ENCODE data around the gene FAM180A. TPM values are rescaled to one million over a fixed set of nuclear protein-coding genes. Genes with fewer than 3 reads are reported as not detected.

FAM180A gene
- total RNA-seq, 1 donor from 2014 or later = not detected

DNA sequence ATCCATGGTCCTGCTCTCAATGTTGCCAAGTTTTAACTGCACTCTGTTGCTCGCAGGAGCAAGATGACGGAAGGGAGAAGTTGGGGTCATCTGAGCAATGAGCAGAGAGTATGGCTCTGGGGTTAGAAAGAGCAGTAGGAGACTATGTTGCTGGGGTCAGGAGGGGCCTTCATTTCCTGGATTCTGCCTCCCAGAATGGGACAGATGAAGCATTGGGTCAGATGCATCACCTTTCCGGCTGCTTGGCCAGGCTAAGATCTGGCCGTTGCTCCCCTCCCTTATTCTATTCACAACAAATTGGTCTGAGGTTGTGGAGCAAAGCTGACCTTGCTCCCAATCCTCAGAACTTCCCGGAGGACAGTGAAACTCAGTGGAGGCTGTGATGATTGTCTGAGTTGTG lies 63.9 kb downstream of the FAM180A start:
- peak in 1 of 2 donors; percentile 41 for DNase-seq (ENCODE audit: low read depth in 2 of 2)

DNA sequence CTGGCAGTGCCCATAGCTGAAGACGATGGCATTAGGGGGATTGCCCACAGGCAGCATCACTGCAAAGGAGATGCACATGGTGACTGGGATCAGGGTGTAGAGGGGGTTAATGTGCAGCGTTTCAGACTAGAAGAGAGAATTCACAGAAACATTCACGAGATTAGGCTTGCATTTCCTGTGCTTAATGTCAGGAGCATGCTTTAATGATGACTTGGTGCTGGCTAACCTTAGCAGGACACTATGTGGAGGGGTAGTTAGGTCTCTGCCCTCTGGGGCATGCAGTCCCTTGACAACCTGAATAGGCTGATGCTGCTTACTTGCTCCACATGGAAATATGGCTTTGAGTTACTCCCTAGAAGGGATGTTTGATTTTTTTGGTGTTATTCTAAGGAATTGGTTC lies 64.5 kb downstream of the FAM180A start:
- DNase-seq (ENCODE audit: low read depth in 2 of 2) = peak in 1 of 2 donors; percentile 26

GRCh38 chr7:135683609-135684008 lies 65.0 kb downstream of the FAM180A start:
- DNase-seq (ENCODE audit: low read depth in 2 of 2) = no peak

DNA sequence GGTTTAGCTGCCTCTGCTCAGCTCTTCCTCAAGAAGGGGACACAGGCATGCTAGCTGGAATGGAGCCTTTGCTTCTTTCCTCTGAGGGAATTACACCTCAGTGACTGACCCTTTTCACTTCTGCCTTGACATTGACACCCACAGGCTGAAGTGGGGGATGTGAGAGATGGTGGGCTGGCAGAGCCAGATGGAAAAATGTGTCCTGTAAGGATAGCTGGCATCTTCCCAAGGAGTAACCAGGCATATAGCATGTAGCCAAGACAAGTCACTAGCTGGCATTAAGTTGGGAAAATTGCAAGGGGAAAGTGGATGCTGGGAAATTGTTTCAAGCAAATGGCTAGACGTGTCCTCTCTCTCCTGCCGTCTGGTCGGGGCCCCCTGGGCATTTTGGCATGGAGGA lies 66.4 kb downstream of the FAM180A start:
- DNase-seq (ENCODE audit: low read depth in 2 of 2) = no peak

GRCh38 chr7:135681762-135682161 lies 66.9 kb downstream of the FAM180A start:
- no peak for DNase-seq (ENCODE audit: low read depth in 2 of 2)

Other genes with a start within 250 kb of the FAM180A start
- gene CNOT4, start 238.7 kb downstream of the FAM180A start, total RNA-seq = 5.8 and 7.3 TPM in 2 replicates
- gene NUP205, start 190.9 kb downstream of the FAM180A start, total RNA-seq = 35.5 and 47.4 TPM in 2 replicates
- gene STMP1, start 86.3 kb downstream of the FAM180A start, total RNA-seq = 5.3 and 5.7 TPM in 2 replicates
- gene SLC13A4, start 20.6 kb downstream of the FAM180A start, total RNA-seq = not detected in 2 replicates
- 108 TPM in 2 replicates for gene MTPN, start 228.5 kb upstream of the FAM180A start, total RNA-seq

Measured in dermis microvascular lymphatic vessel endothelial cell (primary cell).